HepG2 (cell line): ENCODE results near the gene S1PR2. TPM values are rescaled to one million over a fixed set of nuclear protein-coding genes. Genes with fewer than 3 reads are reported as not detected.

Experiments used
- ATF7-NPFF ChIP-seq: sonication (generic); formaldehyde crosslinking; IDR thresholded peaks from 2 replicates; pipeline ENCODE4 v1.8.1; 2023; ENCODE audit warnings: mild to moderate bottlenecking, low read depth, missing genetic modification reagents, moderate library complexity
- CENPX ChIP-seq: sonication (generic); formaldehyde crosslinking; IDR thresholded peaks from 2 replicates; pipeline ENCODE4 v1.9.0; 2021; ENCODE audit warnings: mild to moderate bottlenecking, missing genetic modification reagents, moderate library complexity
- DR1 ChIP-seq: sonication (generic); formaldehyde crosslinking; IDR thresholded peaks from 2 replicates; pipeline ENCODE4 v1.8.0; 2021; ENCODE audit warnings: mild to moderate bottlenecking, missing genetic modification reagents, inconsistent platforms
- HNF1A ChIP-seq, 2 experiments: sonication (generic) in 1 of 2; formaldehyde crosslinking in 1 of 2; IDR thresholded peaks; 2 replicates each; pipeline versions ENCODE4 v1.4.0 to v1.6.1; 2016 to 2020; ENCODE audit warnings: borderline replicate concordance in 1 of 2, low read depth in 1 of 2, mild to moderate bottlenecking in 1 of 2, missing genetic modification reagents in 1 of 2
- HOXA3 ChIP-seq: sonication (generic); formaldehyde crosslinking; IDR thresholded peaks from 2 replicates; pipeline ENCODE4 v1.5.0; 2020; ENCODE audit warnings: missing genetic modification reagents
- RBAK ChIP-seq: sonication (generic); formaldehyde crosslinking; IDR thresholded peaks from 2 replicates; pipeline ENCODE4 v1.5.1; 2020; ENCODE audit warnings: mild to moderate bottlenecking, missing genetic modification reagents
- SRSF1 ChIP-seq: fragments of 200-400 bp; formaldehyde crosslinking; optimal IDR thresholded peaks from 2 replicates; pipeline ENCODE3; 2017; ENCODE audit warnings: mild to moderate bottlenecking, low read depth, low read length, moderate library complexity
- TSC22D2 ChIP-seq: sonication (generic); formaldehyde crosslinking; IDR thresholded peaks from 2 replicates; pipeline ENCODE4 v1.5.1; 2020; ENCODE audit warnings: missing genetic modification reagents, mild to moderate bottlenecking, borderline replicate concordance
- ZBTB7A ChIP-seq: sonication (generic); formaldehyde crosslinking; IDR thresholded peaks from 2 replicates; pipeline ENCODE4 v1.8.0; 2022; ENCODE audit warnings: mild to moderate bottlenecking, missing genetic modification reagents
- ZFP37 ChIP-seq: sonication (generic); formaldehyde crosslinking; IDR thresholded peaks from 2 replicates; pipeline ENCODE4 v1.4.0; 2020; ENCODE audit warnings: missing genetic modification reagents, borderline replicate concordance
- ZNF282 ChIP-seq: fragments of 450-650 bp; IDR thresholded peaks from 2 replicates; pipeline ENCODE4 v1.6.1; 2018; ENCODE audit not compliant: partially characterized antibody
- ZNF354B ChIP-seq: sonication (generic); formaldehyde crosslinking; IDR thresholded peaks from 2 replicates; pipeline ENCODE4 v1.8.0; 2022; ENCODE audit warnings: mild to moderate bottlenecking, missing genetic modification reagents
- ZNF441 ChIP-seq: sonication (generic); formaldehyde crosslinking; IDR thresholded peaks from 2 replicates; pipeline ENCODE4 v1.7.0; 2021; ENCODE audit warnings: missing genetic modification reagents, borderline replicate concordance
- ZNF552 ChIP-seq: sonication (generic); formaldehyde crosslinking; IDR thresholded peaks from 2 replicates; pipeline ENCODE4 v1.9.0; 2022; ENCODE audit warnings: missing genetic modification reagents, mild to moderate bottlenecking, borderline replicate concordance
- ZNF563 ChIP-seq: sonication (generic); formaldehyde crosslinking; IDR thresholded peaks from 2 replicates; pipeline ENCODE4 v1.8.0; 2022; ENCODE audit warnings: mild to moderate bottlenecking, moderate library complexity, missing genetic modification reagents
- ZNF597 ChIP-seq: sonication (generic); formaldehyde crosslinking; IDR thresholded peaks from 2 replicates; pipeline ENCODE4 v1.5.0; 2020; ENCODE audit warnings: missing genetic modification reagents
- ZNF703 ChIP-seq: sonication (generic); formaldehyde crosslinking; IDR thresholded peaks from 2 replicates; pipeline ENCODE4 v1.5.1; 2020; ENCODE audit warnings: missing genetic modification reagents, mild to moderate bottlenecking, moderate library complexity, borderline replicate concordance
- ZNF776 ChIP-seq: sonication (generic); formaldehyde crosslinking; IDR thresholded peaks from 2 replicates; pipeline ENCODE4 v1.4.0; 2020; ENCODE audit warnings: mild to moderate bottlenecking, missing genetic modification reagents
- polyA plus RNA-seq, 8 experiments: library from polyadenylated mRNA; depleted of rRNA in 3 of 8; stranded (reverse) in 7 of 8; unstranded in 1 of 8; fragments of >200 nt; fragmentation: Illumina TruSeq in 4 of 8; extraction: Trizol in 4 of 8; gene quantifications; 2 replicates each; pipeline versions ENCODE4 v1.2.1 to v1.2.3, GENCODE V29; 2011 to 2016; ENCODE audit warnings: low read depth in 4 of 8, missing spikeins in 1 of 8, mixed read lengths in 1 of 8; ENCODE audit not compliant: insufficient read depth in 1 of 8
- total RNA-seq, 5 experiments: library from RNA; depleted of rRNA; stranded (reverse); fragments of >200 nt; fragmentation: Illumina TruSeq; extraction: Trizol; gene quantifications; 2 replicates each; pipeline ENCODE4 v1.2.3, GENCODE V29; 2016; ENCODE audit warnings: low read depth in 1 of 5
- TF ChIP-seq, protein P1 (sequence below): IDR thresholded peaks from 2 replicates; pipeline ENCODE4 v1.6.1; 2012; ENCODE audit warnings: inconsistent platforms
- TF ChIP-seq, protein P2 (sequence below): sonication (generic); formaldehyde crosslinking; IDR thresholded peaks from 2 replicates; pipeline ENCODE4 v1.5.1; 2020; ENCODE audit warnings: missing genetic modification reagents, mild to moderate bottlenecking, borderline replicate concordance

The S1PR2 gene
- total and polyA plus RNA-seq, 2 of the 13 experiments (the other 11 are each of a cell fraction or from before 2014, with no cell fraction given) = 0.91 to 1.3 TPM

GRCh38 chr19:10194500-10195198, 36.5 kb downstream of the S1PR2 start, which contains the start of gene DNMT1 (continued):
- TF ChIP-seq ATF7-NPFF (CRISPR knock-in tag) (peak; percentile 90), ZNF597 (peak; percentile 83; the same call in 1 of the 2 replicates), ZNF282 (no peak), HOXA3 (CRISPR knock-in tag) (peak; percentile 65; the same call in 1 of the 2 replicates), ZBTB7A (CRISPR knock-in tag) (peak; percentile 84), ZNF776 (CRISPR knock-in tag) (peak; percentile 93), ZFP37 (CRISPR knock-in tag) (peak; percentile 70; the same call in 1 of the 2 replicates), CENPX (CRISPR knock-in tag) (no peak), DR1 (CRISPR knock-in tag) (peak; percentile 88), ZNF563 (CRISPR knock-in tag) (peak; percentile 9; the same call in 1 of the 2 replicates), RBAK (no peak), TSC22D2 (CRISPR knock-in tag) (no peak; the same call in 1 of the 2 replicates), ZNF552 (peak; percentile 35; the same call in 1 of the 2 replicates), ZNF703 (CRISPR knock-in tag) (no peak), ZNF354B (CRISPR knock-in tag) (no peak), ZNF441 (CRISPR knock-in tag) (peak; percentile 67; the same call in 1 of the 2 replicates), SRSF1 (peak; percentile 62), HNF1A (IDR thresholded peaks at IDR 0.05; ENCODE audit: low read depth) (no peak), HNF1A (CRISPR knock-in tag; IDR thresholded peaks at IDR 0.05; ENCODE audit: borderline replicate concordance) (peak; percentile 67; the same call in 1 of the 2 replicates)
- TF ChIP-seq, protein P1, sequence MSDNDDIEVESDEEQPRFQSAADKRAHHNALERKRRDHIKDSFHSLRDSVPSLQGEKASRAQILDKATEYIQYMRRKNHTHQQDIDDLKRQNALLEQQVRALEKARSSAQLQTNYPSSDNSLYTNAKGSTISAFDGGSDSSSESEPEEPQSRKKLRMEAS = peak; percentile 89
- TF ChIP-seq, protein P2, sequence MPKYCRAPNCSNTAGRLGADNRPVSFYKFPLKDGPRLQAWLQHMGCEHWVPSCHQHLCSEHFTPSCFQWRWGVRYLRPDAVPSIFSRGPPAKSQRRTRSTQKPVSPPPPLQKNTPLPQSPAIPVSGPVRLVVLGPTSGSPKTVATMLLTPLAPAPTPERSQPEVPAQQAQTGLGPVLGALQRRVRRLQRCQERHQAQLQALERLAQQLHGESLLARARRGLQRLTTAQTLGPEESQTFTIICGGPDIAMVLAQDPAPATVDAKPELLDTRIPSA (CRISPR knock-in tag) = no peak
